ENCODE measurements around the gene KPTN.

DNA sequence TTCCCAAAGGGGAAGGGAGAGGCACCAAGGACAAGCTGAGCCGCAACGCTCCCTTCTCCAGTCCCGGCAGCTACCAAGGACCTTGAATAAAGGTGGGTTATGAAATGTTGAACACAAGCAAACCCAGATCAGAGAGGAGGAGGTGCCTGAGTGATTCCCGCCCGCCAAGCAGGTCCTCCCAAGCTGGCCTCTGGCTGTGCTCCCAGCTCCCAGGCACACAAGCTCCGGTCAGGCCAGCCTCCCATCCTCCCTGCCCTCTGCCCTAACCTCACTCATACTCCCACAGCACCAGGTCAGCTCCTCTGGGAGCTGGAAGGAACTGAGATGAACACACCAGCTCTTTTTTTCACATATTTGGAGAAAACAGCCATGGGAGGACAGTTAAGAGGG is 27.1 kb upstream of the KPTN start:
- TF ChIP-seq EZH2phosphoT487 (IDR thresholded peaks at IDR 0.05; ENCODE audit: borderline replicate concordance) (no peak), CTCF (IDR thresholded peaks at IDR 0.05 in 2 of 3, conservative IDR thresholded peaks at IDR 0.05 in 1 of 3; ENCODE audit: borderline replicate concordance in 1 of 3, insufficient read depth in 1 of 3, low read depth in 2 of 3, low read length in 2 of 3) (no peak), POLR2AphosphoS5 (IDR thresholded peaks at IDR 0.05; ENCODE audit: low read depth, low read length) (no peak), POLR2A (IDR thresholded peaks at IDR 0.05; ENCODE audit: borderline replicate concordance, extremely low read depth, insufficient read depth, insufficient read length) (no peak), CEBPB (IDR thresholded peaks at IDR 0.05; ENCODE audit: low read depth) (no peak), ZBTB33 (IDR thresholded peaks at IDR 0.05; ENCODE audit: extremely low read depth, insufficient replicate concordance, low read length) (no peak), ZNF274 (IDR thresholded peaks at IDR 0.05; ENCODE audit: low read depth, low read length) (no peak), JUND (IDR thresholded peaks at IDR 0.05) (no peak), EGR1 (IDR thresholded peaks at IDR 0.05; ENCODE audit: low read depth) (no peak), EZH2 (IDR thresholded peaks at IDR 0.05) (no peak), SP1 (IDR thresholded peaks at IDR 0.05; ENCODE audit: low read depth) (no peak)

Data from HCT116 (cell line).